Non-pigmented ciliary epithelial cell (primary cell): ENCODE measurements around the gene MAGEA9B.
"Not testable (repeated sequence)": the region's sequence is repeated elsewhere in the genome, so short reads cannot be mapped to it uniquely, and the experiment has no call there.

Experiments used
- DNase-seq: peaks from one replicate; pipeline ENCODE4 v3.0.0-alpha.2; 2010; ENCODE audit warnings: low read depth

The MAGEA9B gene

GRCh38 chrX:149570668-149571067 lies 16.6 kb downstream of the MAGEA9B start:
- peak; percentile 30 for DNase-seq

GRCh38 chrX:149569770-149570169 lies 17.5 kb downstream of the MAGEA9B start:
- DNase-seq: no peak

GRCh38 chrX:149568701-149569296 lies 18.5 kb downstream of the MAGEA9B start:
- no peak for DNase-seq

GRCh38 chrX:149567621-149568417 lies 19.4 kb downstream of the MAGEA9B start:
- no peak for DNase-seq

GRCh38 chrX:149563359-149563758 lies 23.9 kb downstream of the MAGEA9B start:
- no peak for DNase-seq

- not testable (repeated sequence) for DNase-seq
Observed at GRCh38 chrX:149555251-149555650, 32.0 kb downstream of the MAGEA9B start.

GRCh38 chrX:149551939-149552248 lies 35.4 kb downstream of the MAGEA9B start:
- not testable (repeated sequence) for DNase-seq

- DNase-seq: not testable (repeated sequence)
Observed at GRCh38 chrX:149551245-149551938, 35.9 kb downstream of the MAGEA9B start.

- not testable (repeated sequence) for DNase-seq
Observed at GRCh38 chrX:149550454-149550853, 36.8 kb downstream of the MAGEA9B start.

GRCh38 chrX:149549701-149550100 lies 37.6 kb downstream of the MAGEA9B start, which contains the start of gene HSFX3:
Gene HSFX3 (minus strand): TSS chrX:149549924. CDS start chrX:149549852, 72 bp downstream.
- not testable (repeated sequence) for DNase-seq

- not testable (repeated sequence) for DNase-seq
Observed at GRCh38 chrX:149547782-149548181, 39.5 kb downstream of the MAGEA9B start.

- DNase-seq: not testable (repeated sequence)
Observed at GRCh38 chrX:149546962-149547361, 40.3 kb downstream of the MAGEA9B start.

GRCh38 chrX:149545545-149546543 lies 41.4 kb downstream of the MAGEA9B start:
- not testable (repeated sequence) for DNase-seq

GRCh38 chrX:149541521-149542047 lies 45.7 kb downstream of the MAGEA9B start:
- DNase-seq: no peak

GRCh38 chrX:149540621-149541520 lies 46.4 kb downstream of the MAGEA9B start, which contains the start of gene EOLA1:
Gene EOLA1 (plus strand): TSS chrX:149541012. CDS start chrX:149545631, 4,619 bp downstream.
- DNase-seq: peak; percentile 92

- DNase-seq: peak; percentile 34
Observed at GRCh38 chrX:149540131-149540620, 47.1 kb downstream of the MAGEA9B start.

GRCh38 chrX:149539283-149540130 lies 47.8 kb downstream of the MAGEA9B start:
- peak; percentile 76 for DNase-seq

GRCh38 chrX:149537474-149537873 lies 49.8 kb downstream of the MAGEA9B start:
- not testable (repeated sequence) for DNase-seq
